Ishikawa (cell line): Measurements from ENCODE around the gene DNAJC11.

ENCODE experiments used
- CEBPB ChIP-seq: IDR thresholded peaks from 2 replicates; pipeline ENCODE4 v1.6.1; 2012
- CREB1 ChIP-seq: IDR thresholded peaks from 2 replicates; pipeline ENCODE4 v1.6.1; 2012; ENCODE audit warnings: low read depth
- EGR1 ChIP-seq: IDR thresholded peaks from 2 replicates; pipeline ENCODE4 v1.6.1; 2012
- EP300 ChIP-seq: IDR thresholded peaks from 2 replicates; pipeline ENCODE4 v1.6.1; 2012; ENCODE audit warnings: borderline replicate concordance
- FOXM1 ChIP-seq: IDR thresholded peaks from 2 replicates; pipeline ENCODE4 v1.6.1; 2012; ENCODE audit warnings: low read depth, borderline replicate concordance
- NFIC ChIP-seq: IDR thresholded peaks from 2 replicates; pipeline ENCODE4 v1.6.1; 2012
- RAD21 ChIP-seq: IDR thresholded peaks from 2 replicates; pipeline ENCODE4 v1.6.1; 2012; ENCODE audit warnings: low read depth
- TAF1 ChIP-seq: IDR thresholded peaks from 2 replicates; pipeline ENCODE4 v1.6.1; 2012; ENCODE audit warnings: low read depth, mild to moderate bottlenecking
- TCF12 ChIP-seq: IDR thresholded peaks from 2 replicates; pipeline ENCODE4 v1.6.1; 2012; ENCODE audit warnings: low read depth
- TEAD4 ChIP-seq: IDR thresholded peaks from 2 replicates; pipeline ENCODE4 v1.6.1; 2012
- YY1 ChIP-seq: IDR thresholded peaks from 2 replicates; pipeline ENCODE4 v1.6.1; 2012; ENCODE audit warnings: low read depth
- ZBTB7A ChIP-seq: IDR thresholded peaks from 2 replicates; pipeline ENCODE4 v1.6.1; 2012; ENCODE audit warnings: low read depth
- TF ChIP-seq, protein P1 (sequence below): IDR thresholded peaks from 2 replicates; pipeline ENCODE4 v1.6.1; 2012; ENCODE audit warnings: low read depth, mild to moderate bottlenecking
- TF ChIP-seq, protein P2 (sequence below): IDR thresholded peaks from 2 replicates; pipeline ENCODE4 v1.6.1; 2012
- TF ChIP-seq, protein P3 (sequence below): IDR thresholded peaks from 2 replicates; pipeline ENCODE4 v1.6.1; 2012

The DNAJC11 gene

DNA sequence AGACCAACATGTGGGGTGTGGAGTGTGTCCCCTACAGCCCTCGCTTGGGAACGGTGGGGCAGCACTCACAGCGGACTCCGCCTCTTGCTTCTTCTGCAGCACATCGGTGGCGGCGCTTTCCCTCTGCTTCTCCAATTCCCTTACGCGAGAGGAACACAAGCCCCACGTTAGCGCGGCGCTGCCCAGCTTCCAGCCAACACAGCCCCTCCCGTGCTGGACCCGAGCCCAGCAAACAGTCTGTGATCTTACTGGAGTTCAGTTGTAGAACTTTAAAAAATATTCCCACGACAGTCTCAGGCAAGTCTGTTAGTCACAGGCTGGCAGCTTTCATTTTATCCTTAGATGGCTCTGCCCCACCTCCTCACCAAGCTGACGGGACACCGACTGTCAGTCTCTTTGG lies 63.4 kb downstream of the DNAJC11 start:
- no peak for TF ChIP-seq TEAD4
- TF ChIP-seq EP300: no peak
- TF ChIP-seq FOXM1: no peak
- TF ChIP-seq NFIC: no peak
- TF ChIP-seq, protein P1, sequence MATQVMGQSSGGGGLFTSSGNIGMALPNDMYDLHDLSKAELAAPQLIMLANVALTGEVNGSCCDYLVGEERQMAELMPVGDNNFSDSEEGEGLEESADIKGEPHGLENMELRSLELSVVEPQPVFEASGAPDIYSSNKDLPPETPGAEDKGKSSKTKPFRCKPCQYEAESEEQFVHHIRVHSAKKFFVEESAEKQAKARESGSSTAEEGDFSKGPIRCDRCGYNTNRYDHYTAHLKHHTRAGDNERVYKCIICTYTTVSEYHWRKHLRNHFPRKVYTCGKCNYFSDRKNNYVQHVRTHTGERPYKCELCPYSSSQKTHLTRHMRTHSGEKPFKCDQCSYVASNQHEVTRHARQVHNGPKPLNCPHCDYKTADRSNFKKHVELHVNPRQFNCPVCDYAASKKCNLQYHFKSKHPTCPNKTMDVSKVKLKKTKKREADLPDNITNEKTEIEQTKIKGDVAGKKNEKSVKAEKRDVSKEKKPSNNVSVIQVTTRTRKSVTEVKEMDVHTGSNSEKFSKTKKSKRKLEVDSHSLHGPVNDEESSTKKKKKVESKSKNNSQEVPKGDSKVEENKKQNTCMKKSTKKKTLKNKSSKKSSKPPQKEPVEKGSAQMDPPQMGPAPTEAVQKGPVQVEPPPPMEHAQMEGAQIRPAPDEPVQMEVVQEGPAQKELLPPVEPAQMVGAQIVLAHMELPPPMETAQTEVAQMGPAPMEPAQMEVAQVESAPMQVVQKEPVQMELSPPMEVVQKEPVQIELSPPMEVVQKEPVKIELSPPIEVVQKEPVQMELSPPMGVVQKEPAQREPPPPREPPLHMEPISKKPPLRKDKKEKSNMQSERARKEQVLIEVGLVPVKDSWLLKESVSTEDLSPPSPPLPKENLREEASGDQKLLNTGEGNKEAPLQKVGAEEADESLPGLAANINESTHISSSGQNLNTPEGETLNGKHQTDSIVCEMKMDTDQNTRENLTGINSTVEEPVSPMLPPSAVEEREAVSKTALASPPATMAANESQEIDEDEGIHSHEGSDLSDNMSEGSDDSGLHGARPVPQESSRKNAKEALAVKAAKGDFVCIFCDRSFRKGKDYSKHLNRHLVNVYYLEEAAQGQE: no peak
- TF ChIP-seq, protein P2, sequence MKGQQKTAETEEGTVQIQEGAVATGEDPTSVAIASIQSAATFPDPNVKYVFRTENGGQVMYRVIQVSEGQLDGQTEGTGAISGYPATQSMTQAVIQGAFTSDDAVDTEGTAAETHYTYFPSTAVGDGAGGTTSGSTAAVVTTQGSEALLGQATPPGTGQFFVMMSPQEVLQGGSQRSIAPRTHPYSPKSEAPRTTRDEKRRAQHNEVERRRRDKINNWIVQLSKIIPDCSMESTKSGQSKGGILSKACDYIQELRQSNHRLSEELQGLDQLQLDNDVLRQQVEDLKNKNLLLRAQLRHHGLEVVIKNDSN: no peak
- TF ChIP-seq CEBPB: no peak
- no peak for TF ChIP-seq ZBTB7A
- no peak for TF ChIP-seq RAD21
- no peak for TF ChIP-seq EGR1
- no peak for TF ChIP-seq TCF12
- TF ChIP-seq CREB1: no peak
- no peak for TF ChIP-seq TAF1
- TF ChIP-seq, protein P3, sequence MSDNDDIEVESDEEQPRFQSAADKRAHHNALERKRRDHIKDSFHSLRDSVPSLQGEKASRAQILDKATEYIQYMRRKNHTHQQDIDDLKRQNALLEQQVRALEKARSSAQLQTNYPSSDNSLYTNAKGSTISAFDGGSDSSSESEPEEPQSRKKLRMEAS: no peak
- TF ChIP-seq YY1: no peak

DNA sequence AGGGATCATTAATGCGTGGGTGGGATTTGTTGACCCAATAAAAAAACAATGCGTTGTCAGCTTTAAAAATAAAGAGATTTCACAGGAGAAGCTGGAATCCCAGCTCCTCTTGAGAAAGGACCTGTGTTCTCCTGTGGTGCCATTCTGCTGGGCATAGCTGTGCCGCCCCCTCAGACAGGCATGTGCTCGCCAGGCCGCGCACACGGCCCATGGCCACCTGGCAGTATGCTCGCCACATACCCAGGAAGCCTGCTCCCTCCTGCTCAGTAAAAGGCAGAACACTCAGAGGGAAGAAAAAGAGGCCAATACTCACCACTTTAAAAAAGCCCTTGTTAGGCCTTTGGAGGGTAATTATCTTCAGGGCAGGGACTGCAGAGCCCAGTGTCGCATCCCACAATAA lies 63.8 kb downstream of the DNAJC11 start:
- TF ChIP-seq TEAD4 (no peak), RAD21 (no peak), EP300 (no peak), CREB1 (no peak), ZBTB7A (no peak), CEBPB (no peak), TAF1 (no peak), TCF12 (no peak), YY1 (no peak), EGR1 (no peak), NFIC (no peak), FOXM1 (no peak)
- TF ChIP-seq, protein P3: no peak
- TF ChIP-seq, protein P2: no peak
- TF ChIP-seq, protein P1: no peak

DNA sequence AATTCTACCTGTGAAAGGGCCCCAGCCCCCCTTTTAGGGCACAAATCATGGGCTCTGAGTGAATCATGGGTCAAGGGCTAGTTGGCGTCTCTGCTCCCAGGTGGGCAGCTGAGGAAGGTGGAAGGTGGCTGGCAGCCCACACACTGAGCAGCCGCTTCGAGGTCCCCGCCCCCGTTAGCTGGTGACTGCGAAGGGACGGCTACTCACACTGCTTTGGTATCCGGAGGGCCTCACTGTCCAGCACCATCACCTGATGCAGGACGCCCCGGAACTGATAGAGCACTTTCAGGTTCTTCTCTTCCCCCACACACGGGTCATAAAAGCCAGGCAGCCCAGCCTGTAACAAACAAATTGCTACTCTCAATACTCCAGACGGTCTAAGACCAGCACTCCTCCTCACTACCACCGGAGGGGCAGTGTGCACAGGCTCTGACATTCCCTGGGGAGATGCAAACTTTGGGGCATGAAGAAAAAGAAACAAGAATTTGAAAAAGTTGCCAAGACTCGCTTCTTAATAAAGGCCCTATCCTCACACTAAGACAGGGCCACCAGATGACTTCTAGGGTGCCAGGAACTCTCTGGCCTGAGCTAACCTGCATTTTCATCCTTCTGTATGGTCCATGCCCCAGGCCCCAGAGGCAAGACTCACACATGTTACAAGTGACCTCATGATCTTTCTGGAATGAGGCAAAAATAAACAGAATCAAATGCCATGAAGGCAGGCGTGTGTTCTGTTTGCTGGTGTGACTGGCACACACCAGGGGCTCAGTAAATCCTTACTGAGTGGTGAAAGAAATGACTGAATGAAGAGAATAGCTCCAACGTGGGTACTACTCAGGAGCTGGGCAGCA lies 65.5 kb downstream of the DNAJC11 start:
- no peak for TF ChIP-seq TCF12
- no peak for TF ChIP-seq NFIC
- TF ChIP-seq CREB1: no peak
- TF ChIP-seq, protein P3: no peak
- TF ChIP-seq ZBTB7A: no peak
- TF ChIP-seq, protein P2: no peak
- no peak for TF ChIP-seq EP300
- TF ChIP-seq TEAD4: no peak
- no peak for TF ChIP-seq RAD21
- no peak for TF ChIP-seq CEBPB
- TF ChIP-seq FOXM1: no peak

DNA sequence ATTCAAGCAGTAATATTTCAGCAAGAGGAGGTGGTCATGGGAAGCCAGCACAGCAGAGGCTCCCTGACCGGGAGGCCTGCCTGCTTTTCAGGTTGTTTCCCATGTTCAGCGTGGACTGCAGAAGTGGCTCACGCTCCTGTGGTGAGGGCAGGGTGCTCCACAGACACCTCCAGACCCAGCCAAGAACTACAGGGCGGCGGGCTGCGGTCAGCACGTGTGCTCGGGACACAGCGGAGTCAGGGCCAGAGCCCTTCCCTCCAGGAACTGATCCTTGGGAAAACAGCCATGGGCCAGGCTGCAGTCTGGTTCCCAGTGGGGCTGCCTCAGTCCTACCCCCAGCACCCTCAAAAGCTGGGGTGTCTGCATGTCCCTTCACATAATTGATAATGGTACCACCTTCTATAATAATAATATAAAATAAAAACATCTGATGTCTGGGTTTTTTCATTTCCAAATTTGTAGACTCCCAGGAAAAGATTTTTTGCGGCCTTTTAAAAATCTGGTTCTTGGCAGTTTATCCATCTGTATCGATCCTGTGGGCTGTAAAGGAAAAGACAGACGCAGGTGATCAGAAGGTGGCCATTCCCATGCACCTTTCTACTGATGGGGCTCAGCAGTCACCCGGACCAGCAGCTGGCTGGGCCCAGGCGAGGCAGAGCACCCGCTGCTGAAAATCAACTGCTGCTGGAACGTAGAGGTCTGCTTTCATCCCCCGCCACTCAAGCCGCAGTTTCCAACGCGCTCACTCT lies 66.3 kb downstream of the DNAJC11 start:
- TF ChIP-seq ZBTB7A: no peak
- no peak for TF ChIP-seq EP300
- TF ChIP-seq CREB1: no peak
- TF ChIP-seq, protein P3: no peak
- TF ChIP-seq YY1: no peak
- no peak for TF ChIP-seq TCF12
- TF ChIP-seq TAF1: no peak
- TF ChIP-seq FOXM1: no peak
- TF ChIP-seq, protein P2: no peak
- TF ChIP-seq NFIC: no peak
